H9 (cell line): ENCODE data around the gene NDUFV1. TPM values are rescaled to one million over a fixed set of nuclear protein-coding genes. Genes with fewer than 3 reads are reported as not detected.

Experiments used
- DNase-seq: peaks from one replicate; pipeline ENCODE4 v3.0.0-alpha.2; 2017
- H2AFZ ChIP-seq: one replicate; pipeline ENCODE4 v1.6.1; 2013; ENCODE audit warnings: mild to moderate bottlenecking, low read length, control low read depth, moderate library complexity
- H2AK5ac ChIP-seq: 2 replicates; pipeline ENCODE4 v1.6.1; 2013; ENCODE audit warnings: low read length, control low read depth, mixed read lengths; ENCODE audit not compliant: insufficient read length
- H2BK120ac ChIP-seq: one replicate; pipeline ENCODE4 v1.6.1; 2013; ENCODE audit warnings: low read depth, mild to moderate bottlenecking, low read length, control low read depth, inconsistent platforms; ENCODE audit not compliant: poor library complexity, severe bottlenecking
- H2BK12ac ChIP-seq: 2 replicates; pipeline ENCODE4 v1.6.1; 2013; ENCODE audit warnings: low read length, control low read depth, mixed read lengths, low read depth; ENCODE audit not compliant: insufficient read length
- H2BK15ac ChIP-seq: 2 replicates; pipeline ENCODE4 v1.6.1; 2013; ENCODE audit warnings: low read depth, low read length, control low read depth
- H2BK20ac ChIP-seq: one replicate; pipeline ENCODE4 v1.6.1; 2013; ENCODE audit warnings: low read depth, mild to moderate bottlenecking, low read length, control low read depth, inconsistent platforms; ENCODE audit not compliant: poor library complexity, severe bottlenecking
- H2BK5ac ChIP-seq: 2 replicates; pipeline ENCODE4 v1.6.1; 2013; ENCODE audit warnings: low read length, control low read depth, mixed read lengths; ENCODE audit not compliant: insufficient read length
- H3K14ac ChIP-seq: 2 replicates; pipeline ENCODE4 v1.6.1; 2013; ENCODE audit warnings: low read length, control low read depth; ENCODE audit not compliant: insufficient read depth
- H3K18ac ChIP-seq: 2 replicates; pipeline ENCODE4 v1.6.1; 2013; ENCODE audit warnings: low read depth, mild to moderate bottlenecking, mixed read lengths, low read length, control low read depth; ENCODE audit not compliant: insufficient read length
- H3K23ac ChIP-seq: 2 replicates; pipeline ENCODE4 v1.6.1; 2013; ENCODE audit warnings: low read length, control low read depth, mixed read lengths, low read depth; ENCODE audit not compliant: insufficient read length
- H3K23me2 ChIP-seq: 2 replicates; pipeline ENCODE4 v1.6.1; 2013; ENCODE audit warnings: low read depth, mild to moderate bottlenecking, mixed read lengths, low read length, control low read depth; ENCODE audit not compliant: insufficient read length, poor library complexity, severe bottlenecking
- H3K27ac ChIP-seq: 2 replicates; pipeline ENCODE4 v1.5.1; 2013; ENCODE audit warnings: low read length, control low read depth, mixed read lengths, low read depth; ENCODE audit not compliant: insufficient read length
- H3K27me3 ChIP-seq: 2 replicates; pipeline ENCODE4 v1.6.1; 2013; ENCODE audit warnings: low read length, control low read depth, inconsistent platforms; ENCODE audit not compliant: insufficient read depth
- H3K4ac ChIP-seq: 2 replicates; pipeline ENCODE4 v1.6.1; 2013; ENCODE audit warnings: low read depth, mild to moderate bottlenecking, control low read depth, inconsistent platforms, low read length, moderate library complexity
- H3K4me1 ChIP-seq: 2 replicates; pipeline ENCODE4 v1.6.1; 2013; ENCODE audit warnings: low read length, control low read depth, inconsistent platforms; ENCODE audit not compliant: insufficient read depth
- H3K4me2 ChIP-seq: 2 replicates; pipeline ENCODE4 v1.6.1; 2013; ENCODE audit warnings: low read length, control low read depth, mixed read lengths; ENCODE audit not compliant: insufficient read length, insufficient read depth
- H3K56ac ChIP-seq: 2 replicates; pipeline ENCODE4 v1.6.1; 2013; ENCODE audit warnings: low read depth, mild to moderate bottlenecking, mixed read lengths, low read length, control low read depth; ENCODE audit not compliant: insufficient read length
- H3K79me1 ChIP-seq: 2 replicates; pipeline ENCODE4 v1.6.1; 2013; ENCODE audit warnings: low read depth, mild to moderate bottlenecking, moderate library complexity, low read length, control low read depth, inconsistent platforms; ENCODE audit not compliant: insufficient read depth, poor library complexity, severe bottlenecking
- H3K79me2 ChIP-seq: 2 replicates; pipeline ENCODE4 v1.6.1; 2013; ENCODE audit warnings: low read length, control low read depth, inconsistent platforms; ENCODE audit not compliant: insufficient read depth
- H3K9ac ChIP-seq: 2 replicates; pipeline ENCODE4 v1.6.1; 2013; ENCODE audit warnings: low read length, control low read depth, mixed read lengths; ENCODE audit not compliant: insufficient read length; ENCODE audit errors: extremely low read depth
- H3K9me3 ChIP-seq: one replicate; pipeline ENCODE4 v1.6.1; 2013; ENCODE audit warnings: low read depth, low read length, inconsistent platforms; ENCODE audit not compliant: control insufficient read depth
- H3T11ph ChIP-seq: one replicate; pipeline ENCODE4 v1.6.1; 2013; ENCODE audit warnings: mild to moderate bottlenecking, low read length, control low read depth, inconsistent platforms
- H4K20me1 ChIP-seq: one replicate; pipeline ENCODE4 v1.6.1; 2013; ENCODE audit not compliant: control insufficient read depth, insufficient read length, insufficient read depth
- H4K5ac ChIP-seq: 2 replicates; pipeline ENCODE4 v1.6.1; 2013; ENCODE audit warnings: low read depth, mild to moderate bottlenecking, mixed read lengths, low read length, control low read depth; ENCODE audit not compliant: insufficient read length
- H4K8ac ChIP-seq: replicated peaks from 2 replicates; pipeline ENCODE4 v1.6.1; 2013; ENCODE audit warnings: low read length, control low read depth, mixed read lengths, low read depth; ENCODE audit not compliant: insufficient read length
- H4K91ac ChIP-seq: 2 replicates; pipeline ENCODE4 v1.6.1; 2013; ENCODE audit warnings: low read depth, mild to moderate bottlenecking, moderate library complexity, mixed read lengths, low read length, control low read depth; ENCODE audit not compliant: insufficient read length
- H3K27ac Mint-ChIP-seq, 3 experiments: 2 replicates in 2 of 3; 3 replicates in 1 of 3; pipeline ENCODE4 v1.8.0; 2020 to 2021; ENCODE audit warnings: mixed read lengths in 3 of 3, mild to moderate bottlenecking in 1 of 3, moderate library complexity in 1 of 3
- H3K27me3 Mint-ChIP-seq: 2 replicates; pipeline ENCODE4 v1.8.0; 2021; ENCODE audit warnings: low read depth, mild to moderate bottlenecking, moderate library complexity, mixed read lengths
- H3K36me3 Mint-ChIP-seq, 3 experiments: 2 replicates in 2 of 3; 3 replicates in 1 of 3; pipeline ENCODE4 v1.8.0; 2020 to 2021; ENCODE audit warnings: low read depth in 3 of 3, mixed read lengths in 3 of 3; ENCODE audit not compliant: insufficient read depth in 1 of 3
- H3K4me1 Mint-ChIP-seq, 2 experiments: 2 replicates each; pipeline ENCODE4 v1.8.0; 2020; ENCODE audit warnings: mixed read lengths in 2 of 2
- H3K4me3 Mint-ChIP-seq, 2 experiments: 2 replicates in 1 of 2; 3 replicates in 1 of 2; pipeline ENCODE4 v1.8.0; 2020 to 2021; ENCODE audit warnings: mild to moderate bottlenecking in 2 of 2, mixed read lengths in 2 of 2, moderate library complexity in 1 of 2
- H3K9me3 Mint-ChIP-seq, 2 experiments: 2 replicates in 1 of 2; 3 replicates in 1 of 2; pipeline ENCODE4 v1.8.0; 2020; ENCODE audit warnings: mild to moderate bottlenecking in 2 of 2, mixed read lengths in 2 of 2, moderate library complexity in 1 of 2
- WGBS: extraction: QIAGEN DNeasy Blood & Tissue Kit; methylation state at CpG from one replicate; pipeline ENCODE4 v1.1.7; 2013; ENCODE audit warnings: missing lambda C conversion rate, low lambda C conversion rate, mixed read lengths; ENCODE audit not compliant: insufficient read length; ENCODE audit errors: extremely low coverage; 5-methylcytosine and 5-hydroxymethylcytosine counted together
- total RNA-seq: library from RNA; stranded (reverse); gene quantifications from 2 replicates; pipeline ENCODE4 v1.2.1, GENCODE V29; 2021
- TF ChIP-seq, protein P1 (sequence below): fragments of 200-600 bp; sonication (generic); conservative IDR thresholded peaks from 3 replicates; pipeline ENCODE4 v1.8.0; 2021; ENCODE audit warnings: antibody characterized with exemption, mild to moderate bottlenecking

NDUFV1 gene
- total RNA-seq, 1 experiment from 2014 or later: 154 TPM

- no peak overlapping the region for H4K8ac ChIP-seq
- no peak overlapping the region for H3K23ac ChIP-seq
- no peaks in the 10 kb centered on the region for H3K4me1 ChIP-seq
- Mint-ChIP-seq H3K4me1 (peaks cover 14 to 18% of the 10 kb centered on the region in 2 experiments), H3K27ac (no peak overlapping the region), H3K9me3 (peaks cover 2 to 3% of the 10 kb centered on the region in 2 experiments; a peak in 3 of 5 replicates), H3K4me3 (no peak overlapping the region), H3K27me3 (peaks cover 38% of the 10 kb centered on the region), H3K36me3 (no peaks in the 10 kb centered on the region; a peak in 1 of 7 replicates)
- H4K91ac ChIP-seq: no peak overlapping the region
- no peak overlapping the region for H3K9ac ChIP-seq
- H3K9me3 ChIP-seq: no peaks in the 10 kb centered on the region
- H3K23me2 ChIP-seq: no peaks in the 10 kb centered on the region
- H3K79me1 ChIP-seq: no peaks in the 10 kb centered on the region
- no CpG with 5 or more reads among the region's 4 CpGs for WGBS
- H2BK12ac ChIP-seq: no peak overlapping the region
- no peak overlapping the region for H2AFZ ChIP-seq
- TF ChIP-seq, protein P1, sequence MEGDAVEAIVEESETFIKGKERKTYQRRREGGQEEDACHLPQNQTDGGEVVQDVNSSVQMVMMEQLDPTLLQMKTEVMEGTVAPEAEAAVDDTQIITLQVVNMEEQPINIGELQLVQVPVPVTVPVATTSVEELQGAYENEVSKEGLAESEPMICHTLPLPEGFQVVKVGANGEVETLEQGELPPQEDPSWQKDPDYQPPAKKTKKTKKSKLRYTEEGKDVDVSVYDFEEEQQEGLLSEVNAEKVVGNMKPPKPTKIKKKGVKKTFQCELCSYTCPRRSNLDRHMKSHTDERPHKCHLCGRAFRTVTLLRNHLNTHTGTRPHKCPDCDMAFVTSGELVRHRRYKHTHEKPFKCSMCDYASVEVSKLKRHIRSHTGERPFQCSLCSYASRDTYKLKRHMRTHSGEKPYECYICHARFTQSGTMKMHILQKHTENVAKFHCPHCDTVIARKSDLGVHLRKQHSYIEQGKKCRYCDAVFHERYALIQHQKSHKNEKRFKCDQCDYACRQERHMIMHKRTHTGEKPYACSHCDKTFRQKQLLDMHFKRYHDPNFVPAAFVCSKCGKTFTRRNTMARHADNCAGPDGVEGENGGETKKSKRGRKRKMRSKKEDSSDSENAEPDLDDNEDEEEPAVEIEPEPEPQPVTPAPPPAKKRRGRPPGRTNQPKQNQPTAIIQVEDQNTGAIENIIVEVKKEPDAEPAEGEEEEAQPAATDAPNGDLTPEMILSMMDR: no peak
- H2BK5ac ChIP-seq: no peak overlapping the region
- no peak for DNase-seq
- H2BK15ac ChIP-seq: no peak overlapping the region
- no peak overlapping the region for H4K5ac ChIP-seq
- H3K18ac ChIP-seq: no peak overlapping the region
- no peak overlapping the region for H3K27ac ChIP-seq
- H2BK20ac ChIP-seq: no peak overlapping the region
- H3K4me2 ChIP-seq: no peak overlapping the region
- H2AK5ac ChIP-seq: no peak overlapping the region
- no peaks in the 10 kb centered on the region for H3K79me2 ChIP-seq
- H3K4ac ChIP-seq: no peak overlapping the region
- no peak overlapping the region for H2BK120ac ChIP-seq
- no peak overlapping the region for H3T11ph ChIP-seq
- no peak overlapping the region for H3K56ac ChIP-seq
- H3K27me3 ChIP-seq: no peaks in the 10 kb centered on the region; the same call in 1 of the 2 replicates
- H4K20me1 ChIP-seq: no peaks in the 10 kb centered on the region
- no peak overlapping the region for H3K14ac ChIP-seq
These were observed 28.4 kb downstream of the NDUFV1 start for GRCh38 chr11:67635231-67635521.
